Loucy (cell line): Measurements from ENCODE around the gene GLRX.

ENCODE experiments used
- H2AFZ ChIP-seq: fragments of 200-600 bp; sonication (generic); 2 replicates; pipeline ENCODE4 v1.6.0; 2016; ENCODE audit warnings: antibody characterized with exemption, mild to moderate bottlenecking, low read length, moderate library complexity
- H3F3A ChIP-seq: fragments of 200-600 bp; 2 replicates; pipeline ENCODE4 v1.6.0; 2016; ENCODE audit warnings: antibody characterized with exemption, low read depth, mild to moderate bottlenecking
- H3K27me3 ChIP-seq: fragments of 200-600 bp; sonication (generic); 2 replicates; pipeline ENCODE4 v1.6.1; 2014; ENCODE audit warnings: low read length, mild to moderate bottlenecking; ENCODE audit not compliant: insufficient read depth, poor library complexity, severe bottlenecking
- H3K36me3 ChIP-seq: fragments of 200-600 bp; sonication (generic); 2 replicates; pipeline ENCODE4 v1.6.1; 2016; ENCODE audit warnings: low read length; ENCODE audit not compliant: insufficient read depth
- H3K4me1 ChIP-seq: fragments of 200-600 bp; sonication (generic); 2 replicates; pipeline ENCODE4 v1.5.1; 2014; ENCODE audit warnings: low read length, mild to moderate bottlenecking; ENCODE audit not compliant: insufficient read depth, poor library complexity, severe bottlenecking
- H3K4me2 ChIP-seq: fragments of 200-600 bp; sonication (generic); 2 replicates; pipeline ENCODE4 v1.6.0; 2014; ENCODE audit warnings: antibody characterized with exemption, low read length, low read depth, mild to moderate bottlenecking; ENCODE audit not compliant: poor library complexity, severe bottlenecking
- H3K4me3 ChIP-seq: fragments of 200-600 bp; sonication (generic); 2 replicates; pipeline ENCODE4 v1.5.1; 2014; ENCODE audit warnings: low read length, mild to moderate bottlenecking, mixed read lengths; ENCODE audit not compliant: poor library complexity, severe bottlenecking
- H3K79me2 ChIP-seq: fragments of 200-600 bp; sonication (generic); 2 replicates; pipeline ENCODE4 v1.6.1; 2014; ENCODE audit warnings: low read length; ENCODE audit not compliant: insufficient read depth
- H3K9ac ChIP-seq: fragments of 200-600 bp; sonication (generic); 2 replicates; pipeline ENCODE4 v1.6.0; 2014; ENCODE audit warnings: mild to moderate bottlenecking, low read depth, low read length, moderate library complexity; ENCODE audit not compliant: poor library complexity, severe bottlenecking
- H3K9me2 ChIP-seq: fragments of 200-600 bp; sonication (generic); replicated peaks from 2 replicates; pipeline ENCODE4 v1.6.1; 2016; ENCODE audit warnings: low read depth, low read length, mixed read lengths
- H3K9me3 ChIP-seq: fragments of 200-600 bp; sonication (generic); 2 replicates; pipeline ENCODE4 v1.6.1; 2014; ENCODE audit warnings: mild to moderate bottlenecking, antibody characterized with exemption, low read length, low read depth; ENCODE audit not compliant: insufficient read depth
- H4K20me1 ChIP-seq: fragments of 200-600 bp; sonication (generic); 2 replicates; pipeline ENCODE4 v1.6.0; 2014; ENCODE audit warnings: antibody characterized with exemption, low read length, mild to moderate bottlenecking; ENCODE audit not compliant: insufficient read depth, poor library complexity, severe bottlenecking
- EZH2phosphoT487 ChIP-seq: fragments of 200-600 bp; IDR thresholded peaks from 2 replicates; pipeline ENCODE4 v1.6.1; 2018; ENCODE audit warnings: antibody characterized with exemption, mild to moderate bottlenecking, moderate library complexity, borderline replicate concordance
- TF ChIP-seq, protein P1 (sequence below): fragments of 200-600 bp; sonication (generic); conservative IDR thresholded peaks from 2 replicates; pipeline ENCODE4 v1.5.1; 2014; ENCODE audit warnings: mild to moderate bottlenecking, antibody characterized with exemption, low read length

Gene GLRX

GRCh38 chr5:95788493-95788892 is 34.0 kb downstream of the GLRX start:
- Histone ChIP-seq H3K4me2 (no peak overlapping the region), H3K4me3 (no peak overlapping the region), H2AFZ (no peak overlapping the region), H3K9me3 (no peaks in the 10 kb centered on the region), H3K79me2 (no peaks in the 10 kb centered on the region), H3K36me3 (peaks cover 54% of the 10 kb centered on the region; the same call in 1 of the 2 replicates), H3F3A (no peaks in the 10 kb centered on the region), H3K9me2 (no peaks in the 10 kb centered on the region), H3K9ac (no peak overlapping the region), H3K27me3 (no peaks in the 10 kb centered on the region), H3K4me1 (no peaks in the 10 kb centered on the region), H4K20me1 (no peaks in the 10 kb centered on the region)
- TF ChIP-seq EZH2phosphoT487: no peak
- TF ChIP-seq, protein P1, sequence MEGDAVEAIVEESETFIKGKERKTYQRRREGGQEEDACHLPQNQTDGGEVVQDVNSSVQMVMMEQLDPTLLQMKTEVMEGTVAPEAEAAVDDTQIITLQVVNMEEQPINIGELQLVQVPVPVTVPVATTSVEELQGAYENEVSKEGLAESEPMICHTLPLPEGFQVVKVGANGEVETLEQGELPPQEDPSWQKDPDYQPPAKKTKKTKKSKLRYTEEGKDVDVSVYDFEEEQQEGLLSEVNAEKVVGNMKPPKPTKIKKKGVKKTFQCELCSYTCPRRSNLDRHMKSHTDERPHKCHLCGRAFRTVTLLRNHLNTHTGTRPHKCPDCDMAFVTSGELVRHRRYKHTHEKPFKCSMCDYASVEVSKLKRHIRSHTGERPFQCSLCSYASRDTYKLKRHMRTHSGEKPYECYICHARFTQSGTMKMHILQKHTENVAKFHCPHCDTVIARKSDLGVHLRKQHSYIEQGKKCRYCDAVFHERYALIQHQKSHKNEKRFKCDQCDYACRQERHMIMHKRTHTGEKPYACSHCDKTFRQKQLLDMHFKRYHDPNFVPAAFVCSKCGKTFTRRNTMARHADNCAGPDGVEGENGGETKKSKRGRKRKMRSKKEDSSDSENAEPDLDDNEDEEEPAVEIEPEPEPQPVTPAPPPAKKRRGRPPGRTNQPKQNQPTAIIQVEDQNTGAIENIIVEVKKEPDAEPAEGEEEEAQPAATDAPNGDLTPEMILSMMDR: no peak

- H2AFZ ChIP-seq: no peak overlapping the region
- TF ChIP-seq EZH2phosphoT487: no peak
- TF ChIP-seq, protein P1: no peak
- H3K4me2 ChIP-seq: no peak overlapping the region
- no peaks in the 10 kb centered on the region for H3K9me3 ChIP-seq
- no peaks in the 10 kb centered on the region for H3K27me3 ChIP-seq
- H3K4me1 ChIP-seq: no peaks in the 10 kb centered on the region
- H3K9ac ChIP-seq: no peak overlapping the region
- H3F3A ChIP-seq: no peaks in the 10 kb centered on the region
- H3K79me2 ChIP-seq: no peaks in the 10 kb centered on the region
- H3K9me2 ChIP-seq: no peaks in the 10 kb centered on the region
- peaks cover 48% of the 10 kb centered on the region; the same call in 1 of the 2 replicates for H3K36me3 ChIP-seq
- H3K4me3 ChIP-seq: no peak overlapping the region
- H4K20me1 ChIP-seq: no peaks in the 10 kb centered on the region
These were observed 35.6 kb downstream of the GLRX start for GRCh38 chr5:95786821-95787418.

- Histone ChIP-seq H3K9me3 (no peaks in the 10 kb centered on the region), H3K4me3 (no peak overlapping the region), H3K27me3 (no peaks in the 10 kb centered on the region), H3K4me1 (peaks cover 1% of the 10 kb centered on the region), H3K79me2 (no peaks in the 10 kb centered on the region), H3K9ac (no peak overlapping the region), H3K4me2 (no peak overlapping the region), H2AFZ (no peak overlapping the region), H3K36me3 (peaks cover 40% of the 10 kb centered on the region; the same call in 1 of the 2 replicates), H3F3A (no peaks in the 10 kb centered on the region), H3K9me2 (no peaks in the 10 kb centered on the region), H4K20me1 (no peaks in the 10 kb centered on the region)
- TF ChIP-seq, protein P1: no peak
- no peak for TF ChIP-seq EZH2phosphoT487
These were observed 37.8 kb downstream of the GLRX start for GRCh38 chr5:95784514-95785302.
